NCI-H2196 (cell line): Measurements from ENCODE around the gene COQ10B.
A peak's percentile ranks its signal among the peaks of the same experiment; 100 is the strongest.
"Not testable (repeated sequence)": the region's sequence is repeated elsewhere in the genome, so short reads cannot be mapped to it uniquely, and the experiment has no call there.

Experiments used
- DNase-seq: peaks from one replicate; lab custom pipeline; 2025; ENCODE audit not compliant: unreplicated experiment; lab: John Stamatoyannopoulos, UW

The COQ10B gene

GRCh38 chr2:197453123-197453913, at the start of gene COQ10B:
TSS of gene COQ10B (plus strand) at chr2:197453552. CDS start at chr2:197453561, 9 bp downstream.
- peak; percentile 99 for DNase-seq

GRCh38 chr2:197405582-197405981, 47.8 kb upstream of the COQ10B start:
- DNase-seq = no peak

- no peak for DNase-seq
These were observed 39.3 kb upstream of the COQ10B start for GRCh38 chr2:197414039-197414438.

GRCh38 chr2:197414515-197414914, 38.8 kb upstream of the COQ10B start:
- DNase-seq = no peak

DNA sequence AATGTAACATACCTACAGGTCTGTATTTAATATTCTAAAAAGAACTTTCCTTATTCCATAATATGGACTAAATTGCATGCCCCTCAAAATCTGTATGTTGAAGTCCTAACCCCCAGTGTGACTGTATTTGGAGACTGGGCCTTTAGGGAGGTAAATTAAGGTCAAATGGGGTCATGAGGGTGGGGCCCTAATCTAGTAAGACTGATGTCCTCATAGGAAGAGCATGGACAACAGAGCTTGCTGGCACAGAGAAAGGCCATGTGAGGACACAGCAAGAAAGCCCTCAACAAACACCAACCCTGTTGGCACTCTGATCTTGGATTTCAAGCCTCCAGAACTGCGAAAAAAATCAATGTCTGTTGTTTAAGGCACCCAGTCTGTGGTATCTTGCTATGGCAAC, 37.1 kb upstream of the COQ10B start:
- DNase-seq = no peak

- DNase-seq = no peak
These were observed 33.9 kb upstream of the COQ10B start for GRCh38 chr2:197419438-197419837.

DNA sequence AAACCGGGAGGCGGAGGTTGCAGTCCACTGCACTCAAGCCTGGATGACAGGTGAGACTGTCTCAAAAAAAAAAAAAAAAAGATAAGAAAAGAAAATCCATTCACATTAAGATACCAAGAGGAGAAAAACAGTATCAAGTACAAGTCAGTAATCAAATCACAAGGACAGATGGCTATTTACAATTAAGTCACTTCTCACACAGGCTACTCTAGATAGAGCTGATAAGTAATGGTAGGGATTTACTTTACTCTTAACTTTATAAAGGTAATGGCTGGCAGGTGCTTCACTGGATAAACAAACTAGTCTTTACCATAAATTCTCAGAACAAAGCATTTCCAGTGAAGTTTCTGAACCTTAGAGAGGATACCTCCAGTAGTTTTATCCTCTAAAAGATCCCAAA, 30.0 kb upstream of the COQ10B start:
- no peak for DNase-seq

DNA sequence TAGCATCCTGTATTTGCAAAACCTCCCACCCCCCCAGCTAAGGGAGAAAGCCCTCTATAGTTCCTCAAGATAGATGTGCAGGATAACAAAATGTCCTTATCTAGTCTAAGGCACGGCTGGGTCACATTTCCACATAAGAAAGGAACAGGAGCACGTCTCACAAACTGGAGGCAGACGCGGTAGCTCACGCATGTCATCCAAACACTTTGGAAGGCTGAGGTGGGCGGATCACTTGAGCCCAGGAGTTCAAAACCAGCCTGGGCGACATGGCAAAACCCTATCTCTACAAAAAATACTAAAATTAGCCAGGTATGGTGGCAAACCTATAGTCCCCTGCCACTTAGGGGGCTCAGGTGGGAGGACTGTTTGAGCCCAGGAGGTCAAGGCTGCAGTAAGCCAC, 27.8 kb upstream of the COQ10B start:
- DNase-seq = no peak

DNA sequence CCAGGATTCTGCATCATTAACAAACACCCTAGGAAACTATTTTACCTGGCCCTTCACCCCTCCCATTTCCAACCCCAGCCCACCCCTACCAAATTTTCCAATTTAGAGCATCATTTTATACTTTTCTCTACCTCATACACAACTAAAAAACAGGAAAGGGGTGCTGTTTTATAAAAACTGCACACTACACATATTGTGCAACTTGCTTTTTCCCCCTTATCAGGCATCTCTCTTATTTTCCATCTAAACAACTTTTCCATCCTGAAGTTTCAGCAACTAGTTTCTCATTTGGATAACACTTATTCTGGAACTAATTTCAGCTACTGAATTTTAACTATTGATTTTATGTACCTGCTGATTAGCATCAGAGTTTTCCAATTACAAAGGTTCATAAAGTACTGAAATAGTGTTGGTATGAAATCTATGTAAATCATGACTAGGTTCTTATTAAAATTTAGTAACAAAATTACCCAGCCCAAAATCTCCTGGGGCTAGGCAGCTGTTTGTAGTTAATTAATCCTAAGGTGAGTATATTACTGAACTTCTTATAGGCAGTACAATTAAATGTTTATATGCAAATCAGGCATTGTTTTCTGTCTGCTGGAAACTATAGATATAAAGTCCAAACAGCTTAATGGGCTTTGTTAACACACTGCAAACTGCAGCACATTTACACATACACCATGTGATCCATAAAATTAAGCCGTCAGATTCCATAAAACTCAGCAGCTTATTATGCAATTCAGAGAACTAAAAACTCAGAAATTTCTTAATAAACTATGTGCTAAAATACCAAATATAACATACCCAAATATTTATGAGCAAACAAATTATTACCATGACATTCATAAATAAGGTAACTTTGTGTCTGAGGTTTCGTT, 26.4 kb upstream of the COQ10B start:
- no peak for DNase-seq

DNA sequence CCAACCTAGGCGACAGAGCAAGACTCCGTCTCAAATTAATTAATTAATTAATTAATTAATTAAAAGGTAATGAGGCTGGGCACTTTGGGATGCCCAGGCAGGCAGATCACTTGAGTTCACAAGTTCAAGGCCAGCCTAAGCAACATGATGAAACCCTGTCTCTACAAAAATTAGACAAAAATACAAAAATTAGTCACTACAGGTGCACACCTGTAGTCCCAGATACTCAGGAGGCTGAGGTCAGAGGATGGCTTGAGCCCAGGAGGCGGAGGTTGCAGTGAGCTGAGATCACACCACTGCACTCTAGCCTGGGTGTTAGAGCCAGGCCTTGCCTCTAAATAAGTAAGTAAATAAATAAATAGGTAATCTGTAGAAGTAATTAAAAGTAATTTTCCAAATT, 25.4 kb upstream of the COQ10B start:
- no peak for DNase-seq

GRCh38 chr2:197431858-197432257, 21.5 kb upstream of the COQ10B start:
- no peak for DNase-seq

DNA sequence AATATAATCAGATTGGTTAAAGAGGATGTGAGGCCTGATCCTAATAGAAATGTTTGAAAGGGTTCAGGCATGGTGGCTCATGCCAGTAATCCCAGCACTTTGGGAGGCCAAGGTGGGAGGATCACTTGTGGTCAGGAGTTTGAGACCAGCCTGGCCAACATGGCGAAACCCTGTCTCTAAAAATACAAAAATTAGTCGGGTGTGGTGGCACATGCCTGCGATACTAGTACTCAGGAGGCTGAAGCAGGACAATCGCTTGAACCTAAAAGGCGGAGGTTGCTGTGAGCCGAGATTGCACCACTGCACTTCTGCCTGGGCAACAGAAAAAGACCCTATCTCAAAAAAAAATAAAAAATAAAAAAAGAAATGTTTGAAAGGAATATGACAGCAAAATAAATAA, 20.8 kb upstream of the COQ10B start:
- not testable (repeated sequence) for DNase-seq

DNA sequence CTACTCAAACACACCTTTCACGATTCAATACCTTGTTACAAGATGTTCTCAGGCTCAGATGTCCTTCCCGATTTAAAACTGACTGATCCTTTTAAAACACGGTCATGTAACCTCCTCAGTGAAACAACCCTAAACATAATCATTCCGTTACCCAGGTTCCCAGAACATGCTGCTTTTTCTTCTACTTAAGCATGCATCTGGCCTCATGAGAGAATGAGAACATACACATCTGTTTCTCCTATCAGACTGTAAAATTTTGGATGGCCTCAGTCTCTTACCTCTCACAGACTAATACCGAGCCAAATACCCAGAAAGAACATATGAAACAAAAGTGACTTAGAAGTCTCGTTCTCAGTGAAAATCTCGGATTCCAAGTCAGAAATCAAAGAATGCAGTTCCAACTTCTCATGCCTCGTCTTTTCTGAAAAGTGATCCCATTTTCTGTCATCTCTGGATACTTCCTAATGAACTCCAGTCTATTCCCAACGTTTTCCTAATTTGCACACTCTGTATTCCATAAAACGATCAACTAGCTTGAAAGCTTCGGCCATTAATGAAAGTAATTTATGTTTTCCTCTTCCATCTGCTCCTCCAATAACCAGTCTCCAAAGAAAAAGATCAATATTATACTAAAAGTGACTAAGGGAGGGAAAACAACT, 19.4 kb upstream of the COQ10B start:
- DNase-seq = no peak

GRCh38 chr2:197434541-197435513, 18.5 kb upstream of the COQ10B start, which contains the start of gene SF3B1:
TSS of gene SF3B1 (minus strand) at chr2:197435028. CDS start at chr2:197434999, 29 bp downstream.
- DNase-seq = peak; percentile 98

GRCh38 chr2:197435598-197436420, 17.5 kb upstream of the COQ10B start:
- no peak for DNase-seq

DNA sequence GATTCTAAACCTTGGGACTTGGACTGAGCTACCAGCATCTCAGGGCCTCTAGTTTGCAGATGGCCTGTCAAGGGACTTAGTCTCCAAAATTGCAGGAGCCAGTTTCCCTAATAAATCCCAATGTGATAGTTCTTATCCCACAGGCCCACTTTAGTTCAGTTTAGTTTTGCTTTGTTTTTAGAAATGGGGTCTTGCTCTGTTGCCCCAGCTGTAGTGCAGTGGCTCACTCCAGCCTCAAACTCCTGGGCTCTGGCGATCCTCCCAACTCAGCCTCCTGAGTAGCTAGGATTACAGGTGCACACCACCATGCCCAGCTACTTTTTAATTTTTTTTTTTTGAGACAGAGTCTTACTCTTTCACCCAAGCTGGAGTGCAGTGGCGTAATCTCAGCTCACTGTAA, 16.0 kb upstream of the COQ10B start:
- DNase-seq = no peak

GRCh38 chr2:197442857-197443256, 10.5 kb upstream of the COQ10B start:
- DNase-seq = no peak

DNA sequence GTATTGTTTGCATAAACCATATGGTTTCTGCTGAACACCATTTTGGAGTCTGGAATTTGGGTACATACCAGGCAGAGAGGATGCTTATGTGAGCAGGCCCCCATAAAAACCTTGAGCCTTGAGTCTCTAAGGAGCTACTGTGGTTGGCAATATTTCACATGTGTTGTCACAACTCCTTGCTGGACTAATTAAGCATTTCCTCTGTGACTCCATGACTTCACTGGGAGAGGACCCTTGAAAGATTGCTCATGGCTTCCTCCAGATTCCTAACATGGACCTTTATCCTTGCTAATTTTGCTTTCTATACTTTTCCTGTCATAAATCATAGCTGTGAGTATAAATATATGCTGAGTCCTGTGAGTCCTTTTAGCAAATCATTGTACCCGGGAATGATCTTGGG, 7.6 kb upstream of the COQ10B start:
- no peak for DNase-seq

- no peak for DNase-seq
These were observed 6.5 kb upstream of the COQ10B start for GRCh38 chr2:197446844-197447243.
